GM21786 (cell line): Measurements from ENCODE around the gene C1QB.
"Not testable (repeated sequence)": the region's sequence is repeated elsewhere in the genome, so short reads cannot be mapped to it uniquely, and the experiment has no call there.

ENCODE experiments used
- ATAC-seq: cut with Tn5 transposase; IDR thresholded peaks from one replicate; pipeline ENCODE4 v1.9.1; 2021; ENCODE audit not compliant: unreplicated experiment

C1QB gene

DNA sequence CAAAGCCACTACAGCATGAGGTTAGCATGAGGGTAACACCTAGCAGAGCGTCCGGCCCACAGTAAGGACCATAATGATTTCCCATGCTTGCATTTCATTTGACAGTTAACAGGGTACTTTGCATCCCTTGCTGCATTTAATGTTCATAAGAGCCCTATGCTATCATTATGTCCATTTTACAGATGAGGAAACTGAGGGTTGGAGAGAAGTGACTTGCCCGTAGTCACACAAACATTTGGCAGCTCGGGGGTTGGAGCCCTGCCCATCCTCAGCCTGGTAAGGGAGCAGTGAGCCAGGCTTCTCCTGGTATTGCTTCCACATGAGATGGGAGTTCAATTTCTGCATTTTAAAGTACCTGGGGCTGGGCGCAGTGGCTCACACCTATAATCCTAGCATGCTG lies 41.1 kb downstream of the C1QB start:
- no peak for ATAC-seq

DNA sequence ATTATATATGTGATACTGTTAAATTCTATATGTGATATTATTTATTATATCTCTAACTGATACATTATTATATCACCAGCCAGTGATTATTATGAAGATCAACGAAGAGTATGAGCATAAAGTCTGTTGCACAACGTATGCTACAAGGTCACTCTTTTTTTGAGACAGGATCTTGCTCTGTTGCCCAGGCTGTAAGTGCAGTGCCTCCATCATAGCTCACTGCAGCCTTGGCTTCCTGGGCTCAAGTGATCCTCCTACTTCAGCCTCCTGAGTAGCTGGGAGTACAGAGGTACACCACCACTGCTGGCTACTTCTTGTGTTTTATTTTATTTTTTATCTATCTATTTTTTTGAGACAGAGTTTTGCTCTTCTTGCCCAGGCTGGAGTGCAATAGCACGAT lies 43.6 kb downstream of the C1QB start:
- no peak for ATAC-seq

DNA sequence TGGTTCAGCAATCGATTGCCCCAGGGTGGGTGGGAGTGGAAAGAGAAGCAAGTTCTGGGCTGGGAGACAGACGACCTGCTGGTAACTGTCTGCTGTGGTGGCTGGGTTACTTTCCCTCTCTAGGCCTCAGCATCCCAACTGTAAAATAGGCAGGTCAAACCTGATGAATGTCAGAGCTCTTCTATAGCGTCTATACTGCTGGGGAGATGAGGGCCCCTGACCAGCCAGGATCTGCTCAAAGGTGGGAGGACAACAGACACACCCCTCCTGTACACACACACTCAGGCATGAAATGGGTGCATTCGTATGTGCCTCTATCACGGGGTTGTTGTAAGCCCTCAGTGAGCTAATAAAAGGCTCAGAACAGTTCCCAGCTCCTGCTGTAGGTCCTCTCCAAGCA lies 44.9 kb downstream of the C1QB start:
- ATAC-seq = no peak

DNA sequence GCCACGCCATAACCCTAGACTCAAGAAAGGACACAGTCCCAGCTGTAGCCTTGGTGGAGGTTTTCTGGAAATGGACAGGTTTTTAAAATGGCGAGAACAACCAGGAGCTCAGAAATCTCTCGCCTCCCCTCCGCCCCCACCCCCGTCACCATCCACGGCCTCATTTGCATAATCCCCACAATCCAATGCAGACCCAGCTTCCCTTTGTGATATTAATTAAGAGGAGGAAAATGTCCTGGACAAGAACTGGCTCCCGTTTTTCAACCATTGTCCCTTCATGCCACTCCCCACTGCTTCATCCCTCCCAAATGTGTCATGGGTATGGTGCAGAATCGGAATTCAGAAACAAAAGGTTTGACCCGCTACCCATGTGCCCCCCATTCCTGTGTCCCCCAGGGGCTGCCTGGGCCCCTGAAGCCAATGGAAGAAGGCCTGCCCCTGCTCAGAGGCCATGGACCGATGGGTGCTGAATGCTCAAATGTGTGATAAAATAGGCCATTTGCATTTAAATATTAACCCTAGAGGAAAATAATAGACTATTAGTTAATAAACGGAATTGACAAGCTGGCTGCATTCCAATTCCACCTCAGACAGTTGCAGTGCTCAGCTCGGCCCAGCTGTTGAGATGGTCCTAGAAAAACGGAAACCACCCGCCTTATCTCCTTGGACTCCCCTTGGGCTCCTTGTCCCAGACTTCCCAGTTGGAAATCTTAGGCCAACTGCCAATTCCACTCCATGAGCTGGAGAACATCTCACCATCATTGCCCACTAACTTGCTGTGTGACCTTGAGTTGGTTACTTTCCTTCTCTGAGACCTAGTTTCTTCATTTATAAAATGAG lies 46.9 kb downstream of the C1QB start:
- ATAC-seq = no peak

DNA sequence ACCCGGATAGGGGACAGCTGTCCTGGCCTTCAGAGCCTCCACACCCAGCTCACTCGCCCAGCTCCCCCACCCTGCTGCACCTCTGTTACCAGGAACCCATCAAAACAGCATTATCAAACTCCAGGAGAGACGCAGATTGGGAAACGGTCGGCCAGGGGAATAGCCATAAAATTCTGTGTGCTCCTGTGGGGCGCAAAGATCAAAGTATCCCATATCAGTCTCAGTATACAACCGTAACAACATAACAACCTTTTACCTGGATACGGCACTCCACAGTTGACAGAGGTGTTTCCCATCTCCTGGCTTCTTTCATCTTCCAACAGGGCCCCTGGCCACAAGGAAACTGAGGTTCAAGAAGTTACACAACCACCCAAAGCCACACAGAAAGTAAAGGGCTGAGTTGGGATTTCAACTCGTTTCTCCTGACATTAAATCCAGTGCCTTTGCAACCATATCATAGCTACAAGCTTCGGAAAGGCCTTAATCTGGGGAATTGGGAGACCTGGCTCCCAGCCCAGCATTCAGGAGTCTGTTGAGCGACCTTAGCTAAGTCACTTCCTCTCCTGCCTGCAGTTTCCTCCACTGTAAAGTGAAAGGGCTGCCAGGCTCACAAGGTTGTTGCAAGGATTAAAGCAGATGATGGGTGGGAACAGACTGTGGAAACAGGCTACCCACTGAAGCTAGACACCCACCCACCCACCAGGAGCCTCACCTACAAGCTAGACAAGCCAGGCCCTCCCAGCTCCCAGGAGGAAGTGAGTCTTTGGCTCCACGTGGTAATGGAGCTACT lies 49.5 kb downstream of the C1QB start:
- no peak for ATAC-seq

DNA sequence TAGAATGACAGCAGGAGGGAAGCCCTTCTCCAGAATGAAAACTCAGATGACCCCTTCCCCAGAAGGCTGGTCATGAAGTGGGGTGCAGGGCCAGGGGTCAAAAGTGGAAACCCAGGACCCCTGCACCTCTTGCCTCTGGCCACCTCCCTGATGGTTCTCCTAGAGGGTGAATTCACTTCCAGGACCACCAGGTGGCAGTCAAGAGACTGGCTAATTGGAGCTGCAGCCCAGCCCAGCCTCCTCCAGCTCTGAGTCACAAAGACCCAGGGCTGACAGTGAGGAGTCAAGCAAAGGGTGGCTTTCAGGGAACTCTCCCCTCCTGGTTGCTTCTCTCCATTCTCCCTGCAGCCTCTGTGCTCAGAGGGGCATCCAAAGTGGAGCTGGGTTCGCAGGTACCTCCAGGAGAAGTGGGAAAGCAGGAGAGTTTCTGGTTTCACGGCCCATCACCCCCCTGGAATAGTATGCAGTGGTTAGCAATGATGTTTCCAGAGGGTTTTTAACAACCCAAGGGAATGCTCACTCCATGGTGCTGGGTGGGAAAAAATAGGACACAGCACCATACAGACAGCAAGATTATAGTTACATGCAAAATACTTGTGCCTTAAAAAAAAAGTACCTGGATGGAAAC lies 51.5 kb downstream of the C1QB start:
- ATAC-seq = no peak

DNA sequence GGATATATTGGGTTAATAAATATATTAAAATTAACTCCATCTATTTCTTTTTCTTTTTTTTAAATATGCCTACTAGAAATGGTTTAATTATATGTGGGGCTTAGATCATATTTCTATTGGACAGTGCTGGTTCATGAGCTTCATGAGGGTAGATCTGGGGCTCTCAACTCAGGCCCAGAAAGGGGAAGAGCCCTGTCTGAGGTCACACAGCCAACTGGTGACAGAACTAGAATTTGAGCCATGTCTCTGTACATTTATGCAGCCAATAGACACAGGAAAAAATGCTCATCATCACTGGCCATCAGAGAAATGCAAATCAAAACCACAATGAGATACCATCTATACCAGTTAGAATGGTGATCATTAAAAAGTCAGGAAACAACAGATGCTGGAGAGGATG lies 52.5 kb downstream of the C1QB start:
- no peak for ATAC-seq

DNA sequence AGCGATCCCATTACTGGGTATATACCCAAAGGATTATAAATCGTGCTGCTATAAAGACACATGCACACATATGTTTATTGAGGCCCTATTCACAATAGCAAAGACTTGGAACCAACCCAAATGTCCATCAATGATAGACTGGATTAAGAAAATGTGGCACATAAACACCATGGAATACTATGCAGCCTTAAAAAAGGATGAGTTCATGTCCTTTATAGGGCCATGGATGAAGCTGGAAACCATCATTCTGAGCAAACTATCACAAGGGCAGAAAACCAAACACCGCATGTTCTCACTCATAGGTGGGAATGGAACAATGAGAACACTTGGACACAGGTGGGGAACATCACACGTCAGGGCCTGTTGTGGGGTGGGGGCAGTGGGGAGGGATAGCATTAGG lies 53.1 kb downstream of the C1QB start:
- ATAC-seq = not testable (repeated sequence)

DNA sequence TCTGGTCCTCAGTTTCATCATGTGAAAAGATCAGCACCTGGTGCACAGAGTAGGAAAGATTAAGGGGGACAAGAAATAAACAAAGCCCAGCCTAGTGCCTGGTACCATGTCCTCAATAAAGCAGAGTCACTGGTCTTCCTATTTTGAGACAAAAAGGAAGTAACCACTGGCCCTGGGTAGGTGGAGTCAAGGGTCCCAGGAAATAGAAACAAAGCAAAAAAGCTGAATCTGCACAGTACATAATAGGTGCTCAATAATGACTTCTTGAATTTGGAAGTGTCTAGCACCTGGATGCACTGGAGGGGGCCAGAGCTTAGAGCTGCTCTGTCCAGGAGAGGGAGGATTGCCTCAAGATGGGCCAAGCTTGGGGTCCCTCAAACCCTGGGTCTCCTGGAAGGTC lies 55.7 kb downstream of the C1QB start:
- ATAC-seq = no peak

DNA sequence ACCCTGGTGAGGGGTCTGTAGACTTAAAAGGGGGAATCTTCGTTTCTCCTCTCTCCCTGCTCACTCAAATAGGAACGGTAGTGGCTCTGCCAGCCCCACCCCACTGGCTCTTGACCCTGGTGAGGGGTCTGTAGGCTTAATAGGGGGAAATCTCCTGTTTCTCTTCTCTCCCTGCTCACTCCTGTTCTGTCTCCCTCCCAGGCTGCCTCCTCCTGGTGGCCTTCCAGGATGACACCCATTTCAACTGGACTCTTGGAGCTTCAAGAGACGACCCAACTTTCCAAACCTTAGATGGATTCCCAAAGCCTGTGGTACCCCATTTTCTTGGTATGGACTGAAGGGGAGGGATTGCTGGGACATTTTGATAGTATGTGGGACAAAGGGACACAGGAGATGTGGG lies 56.2 kb downstream of the C1QB start:
- no peak for ATAC-seq

DNA sequence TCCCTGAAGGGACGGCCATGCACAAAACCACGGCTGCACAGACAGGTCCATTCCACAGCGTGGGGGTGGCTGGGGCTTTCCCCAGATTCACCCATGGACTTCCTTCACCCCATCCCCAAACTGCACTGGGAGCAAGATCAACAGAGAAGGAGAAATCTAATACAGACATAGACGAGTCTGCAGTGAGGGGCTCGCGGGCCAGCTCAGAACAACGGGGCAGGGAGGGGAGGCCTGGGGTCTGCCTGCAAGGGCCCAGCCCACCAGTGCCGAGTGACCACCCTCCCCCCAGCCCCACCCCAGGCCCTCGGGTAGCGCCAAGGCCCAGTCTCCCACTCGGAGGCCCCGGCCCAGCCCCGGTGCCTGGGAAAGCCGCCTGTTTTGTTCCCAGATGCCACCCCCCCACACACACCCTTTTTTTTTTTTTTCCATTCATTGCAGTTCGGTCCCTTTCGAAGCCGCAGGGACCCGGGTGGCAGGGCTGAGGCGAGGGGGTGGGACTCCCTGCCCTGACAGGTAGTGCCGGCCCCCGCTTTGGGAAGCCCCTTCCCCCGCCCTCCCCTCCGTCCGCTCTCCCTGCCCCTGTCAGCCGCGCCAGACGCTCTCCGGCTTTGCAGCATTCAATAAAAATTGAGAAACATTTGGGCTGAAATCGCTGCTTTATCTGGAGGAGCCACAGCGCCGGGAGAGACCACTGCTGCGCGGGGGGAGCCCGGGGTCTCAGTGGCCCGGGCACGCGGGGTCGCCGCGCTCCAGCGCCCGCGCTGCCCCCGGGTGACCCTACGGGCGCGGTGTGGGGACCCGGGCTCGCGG lies 57.1 kb downstream of the C1QB start:
- no peak for ATAC-seq

DNA sequence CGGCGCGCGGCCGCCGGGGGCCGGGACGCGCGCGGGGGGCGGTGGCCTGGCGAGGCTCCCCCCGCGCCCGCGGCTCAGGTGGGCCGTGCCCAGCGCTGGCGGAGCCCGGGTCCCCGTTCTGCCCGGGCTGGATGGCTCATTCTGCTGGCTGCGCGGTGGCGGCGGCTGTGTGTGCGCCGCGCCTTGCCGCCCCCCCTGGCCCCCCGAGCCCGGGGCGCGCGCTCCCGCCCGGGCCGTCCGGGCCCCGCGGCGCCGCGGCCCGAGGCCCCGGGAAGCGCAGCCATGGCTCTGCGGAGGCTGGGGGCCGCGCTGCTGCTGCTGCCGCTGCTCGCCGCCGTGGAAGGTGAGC lies 57.6 kb downstream of the C1QB start, which contains the start of gene EPHB2:
TSS of gene EPHB2 (plus strand) at position 139 of the 349 bp plus-strand sequence. CDS start at position 283, 144 bp downstream.
- ATAC-seq = no peak

DNA sequence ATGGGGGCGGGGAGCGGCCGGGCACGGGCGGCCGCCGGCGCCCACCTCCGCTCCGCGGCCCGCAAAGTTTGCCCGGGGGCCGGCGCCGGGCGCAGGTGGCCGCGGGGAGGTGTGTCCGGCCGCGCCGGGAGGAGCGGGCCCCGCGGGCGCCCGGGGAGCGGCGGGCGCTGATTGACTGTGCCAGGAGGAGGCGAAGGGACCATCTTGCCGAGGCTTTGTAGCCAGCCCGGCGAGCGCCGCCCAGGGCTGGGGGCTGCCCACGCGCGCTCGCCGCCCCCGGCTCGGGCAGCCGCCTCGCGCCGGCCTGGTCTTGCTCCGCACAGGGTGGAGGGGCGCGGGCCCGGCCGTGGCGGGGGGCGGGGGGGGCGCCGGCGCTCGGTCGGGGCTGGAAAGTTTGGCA lies 58.0 kb downstream of the C1QB start:
- no peak for ATAC-seq
